Ecto neural progenitor cell (in vitro differentiated cells): ENCODE data around the gene LBX1.
"Not testable (repeated sequence)": the region's sequence is repeated elsewhere in the genome, so short reads cannot be mapped to it uniquely, and the experiment has no call there.

Experiments used
- DNase-seq: peaks from one replicate; pipeline ENCODE4 v3.0.0-alpha.2; 2018; ENCODE audit warnings: low spot score

Gene LBX1

DNA sequence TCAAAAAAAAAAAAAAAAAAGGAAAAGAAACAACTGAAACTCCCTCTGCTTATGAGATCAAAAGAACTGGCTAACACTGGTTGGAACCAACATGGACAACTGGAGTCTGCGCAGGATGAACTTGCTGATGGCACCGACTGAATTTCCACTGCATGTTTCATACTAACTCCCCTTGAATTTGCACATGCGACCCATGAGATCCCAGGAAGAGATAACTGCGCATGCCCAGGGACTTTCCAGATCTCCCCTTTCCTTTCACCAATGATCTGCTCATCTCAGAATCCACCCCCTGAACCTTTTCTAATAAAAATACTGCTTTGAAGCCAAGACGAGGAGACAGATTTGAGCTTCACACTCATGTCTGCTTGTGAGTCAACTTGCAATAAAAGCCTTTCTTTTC, 20.7 kb downstream of the LBX1 start:
- no peak for DNase-seq

DNA sequence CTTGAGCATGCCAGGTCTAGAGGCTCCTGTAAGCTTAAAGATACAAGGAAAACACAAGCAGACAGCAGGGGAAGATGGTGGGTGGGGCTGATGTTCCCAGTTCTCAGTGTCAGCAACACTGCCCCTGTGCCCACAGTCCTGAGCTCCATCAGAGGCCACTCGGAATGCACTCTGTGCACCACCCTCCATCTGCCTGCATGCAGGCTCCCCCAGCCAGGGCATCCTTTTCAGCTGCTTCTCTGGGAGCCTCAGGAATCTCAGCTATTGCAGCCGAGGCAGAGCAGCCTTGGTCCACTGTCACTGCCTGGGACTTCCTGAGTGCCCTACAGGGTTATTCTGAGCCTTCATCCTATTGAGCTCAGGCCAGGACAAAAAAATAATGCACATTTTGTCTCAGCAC, 22.2 kb downstream of the LBX1 start:
- DNase-seq: no peak

DNA sequence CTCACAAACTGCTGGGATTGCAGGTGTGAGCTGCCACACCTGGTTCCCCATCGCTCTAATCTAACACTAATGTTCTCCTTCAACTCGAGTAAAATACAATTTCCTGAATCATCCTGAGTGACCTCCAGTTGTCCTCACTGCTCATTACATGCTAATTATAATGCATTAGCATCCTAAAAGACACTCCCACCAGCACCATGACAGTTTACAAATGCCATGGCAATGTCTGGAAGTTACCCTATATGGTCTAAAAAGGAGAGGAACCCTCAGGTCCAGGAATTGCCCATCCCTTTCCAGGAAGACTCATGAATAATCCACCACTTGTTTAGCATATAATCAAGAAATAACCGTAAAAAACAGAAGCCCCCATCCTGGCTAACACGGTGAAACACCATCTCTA, 26.6 kb downstream of the LBX1 start:
- DNase-seq: not testable (repeated sequence)

- not testable (repeated sequence) for DNase-seq
These were observed 30.8 kb downstream of the LBX1 start for GRCh38 chr10:101198326-101198977.

DNA sequence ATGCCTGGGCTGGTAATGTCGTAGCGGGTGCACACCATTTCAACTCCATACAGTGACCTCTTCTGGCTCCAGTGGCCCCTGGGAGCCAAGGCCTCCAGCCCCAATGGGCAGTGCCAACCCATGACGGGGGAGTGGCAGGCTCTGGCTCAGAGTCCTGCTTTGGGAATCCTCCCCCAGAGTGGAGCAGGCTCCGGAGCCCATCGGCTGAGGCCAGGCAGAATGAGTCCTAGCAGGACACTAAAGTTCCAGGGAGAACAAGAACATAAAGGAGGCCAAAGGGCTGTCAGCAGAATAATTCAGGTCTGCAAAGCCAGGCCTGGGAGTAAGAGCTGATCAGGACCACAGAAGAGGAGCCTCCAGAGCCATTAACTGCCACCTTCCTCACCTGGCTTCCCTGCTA, 33.3 kb downstream of the LBX1 start:
- no peak for DNase-seq

DNA sequence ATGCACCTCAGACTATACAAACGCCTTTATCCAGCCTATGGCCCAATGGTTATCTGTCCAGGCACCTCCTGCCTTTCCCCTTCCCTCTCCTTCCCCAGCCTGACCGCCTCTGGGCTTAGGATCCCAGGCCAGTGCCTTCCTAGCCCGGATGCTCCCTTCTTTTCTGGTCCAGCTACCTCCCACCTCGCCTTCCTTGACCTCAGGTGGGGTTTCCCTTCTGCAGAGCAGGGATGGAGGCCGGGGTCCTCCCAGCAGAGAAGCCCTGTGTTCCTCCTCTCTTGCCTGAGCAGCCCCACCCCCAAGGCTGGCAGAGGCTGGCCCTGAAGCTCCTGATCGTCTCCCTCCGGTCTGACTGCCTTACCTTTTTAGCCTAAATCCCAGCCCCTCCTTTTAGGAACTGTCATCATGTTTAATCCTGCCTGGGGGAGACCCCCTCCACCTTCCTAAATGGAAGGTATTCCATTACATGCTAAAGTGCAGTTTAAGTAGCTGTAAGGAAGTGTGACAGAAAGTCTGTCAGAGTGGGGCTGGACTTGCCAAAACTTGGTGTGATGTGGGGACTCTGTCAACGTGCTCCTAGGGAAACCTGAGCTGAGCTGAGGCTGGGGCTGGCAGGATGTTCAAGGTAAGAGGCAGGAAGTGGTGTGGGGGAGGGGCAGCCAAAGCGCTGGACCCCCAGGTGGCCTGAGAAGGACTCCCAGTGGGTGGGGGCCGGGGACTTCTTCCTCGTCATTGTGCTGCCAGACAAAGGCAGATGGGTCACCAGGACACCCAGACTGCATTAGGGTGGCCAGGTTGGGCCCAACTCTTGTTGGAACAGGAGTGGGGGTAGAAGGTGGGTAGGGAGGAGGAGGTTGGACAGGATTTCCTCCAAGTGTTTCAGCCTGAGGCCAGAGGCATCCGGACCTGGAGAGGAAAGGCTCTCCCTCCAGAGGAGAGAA, 39.5 kb downstream of the LBX1 start:
- no peak for DNase-seq

DNA sequence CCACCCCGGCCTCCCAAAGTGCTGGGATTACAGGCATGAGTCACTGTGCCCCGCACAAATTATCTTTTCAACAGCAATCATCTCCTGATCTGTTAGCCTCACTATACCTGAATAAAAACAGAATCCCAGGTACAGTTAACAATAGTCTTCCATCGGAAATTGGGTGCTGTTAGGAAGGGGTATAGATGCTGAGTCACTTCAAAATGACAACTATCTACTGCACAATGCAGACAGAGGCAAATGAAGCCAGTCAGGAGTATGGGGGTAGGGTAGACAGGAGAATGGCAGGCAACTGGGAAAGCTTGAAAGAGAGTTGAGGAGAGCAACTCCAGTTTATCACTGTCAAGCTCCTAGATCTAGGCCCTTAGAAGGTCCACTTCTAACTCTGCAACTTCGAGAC, 40.3 kb downstream of the LBX1 start:
- DNase-seq: no peak

DNA sequence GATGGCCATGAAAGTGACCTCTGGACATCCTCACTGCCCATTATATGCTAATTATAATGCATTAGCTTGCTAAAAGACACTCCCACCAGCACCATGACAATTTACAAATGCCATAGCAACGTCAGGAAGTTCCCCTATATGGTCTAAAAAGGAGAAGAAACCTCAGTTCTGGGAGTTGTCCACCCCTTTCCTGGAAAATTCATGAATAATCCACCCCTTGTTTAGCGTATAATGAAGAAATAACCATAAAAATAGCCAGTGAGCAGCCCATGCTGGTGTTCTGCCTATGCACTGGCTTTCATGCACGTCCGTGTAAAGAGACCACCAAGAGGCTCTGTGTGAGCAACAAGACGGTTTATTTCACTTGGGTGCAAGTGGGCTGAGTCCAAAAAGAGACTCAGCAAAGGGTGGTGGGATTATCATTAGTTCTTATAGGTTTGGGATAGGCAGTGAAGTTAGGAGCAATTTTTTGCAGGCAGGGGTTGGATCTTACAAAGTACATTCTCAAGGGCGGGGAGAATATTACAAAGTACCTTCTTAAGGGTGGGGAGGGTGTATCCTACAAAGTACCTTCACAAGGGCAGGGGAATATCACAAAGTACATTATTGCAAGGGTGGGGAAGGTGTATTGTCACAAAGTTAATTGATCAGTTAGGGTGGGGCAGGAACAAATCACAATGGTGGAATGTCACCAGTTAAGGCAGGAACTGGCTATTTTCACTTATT, 45.6 kb downstream of the LBX1 start:
- no peak for DNase-seq

DNA sequence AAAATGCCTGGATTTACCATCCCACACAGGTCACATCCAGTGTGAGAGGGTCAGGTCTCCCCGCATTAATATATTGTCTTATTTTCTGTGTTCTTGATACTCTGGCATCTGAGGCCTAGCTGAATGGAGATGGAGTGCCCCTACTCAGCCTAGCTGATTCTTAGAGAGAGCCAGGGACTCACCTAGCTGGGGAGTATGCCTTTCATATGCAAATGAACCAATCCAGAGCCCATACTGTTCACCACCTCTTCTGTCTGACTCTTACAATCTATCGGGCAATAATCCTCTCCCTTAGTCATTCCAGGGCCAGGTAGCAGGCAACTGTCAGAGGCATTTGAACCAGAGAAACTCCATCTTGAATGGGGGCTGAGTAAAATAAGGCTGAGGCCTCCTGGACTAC, 46.3 kb downstream of the LBX1 start:
- DNase-seq: no peak
